Gastrocnemius medialis (tissue), 4 donors: ENCODE data around the gene NKD1.

Experiments
- CTCF ChIP-seq, 5 experiments: fragments of 450-650 bp in 3 of 5; fragments of 200-600 bp in 2 of 5; sonication (generic) in 2 of 5; IDR thresholded peaks in 4 of 5; conservative IDR thresholded peaks in 1 of 5; 1 replicate in 4 of 5; 2 replicates in 1 of 5; pipeline ENCODE4 v1.5.1; 2016 to 2019; ENCODE audit warnings: antibody characterized with exemption in 5 of 5, mild to moderate bottlenecking in 3 of 5, moderate library complexity in 3 of 5
- POLR2A ChIP-seq, 2 donors: fragments of 450-650 bp; IDR thresholded peaks; one replicate each; pipeline ENCODE4 v1.6.1; 2017; ENCODE audit warnings: antibody characterized with exemption in 2 of 2, mild to moderate bottlenecking in 2 of 2, moderate library complexity in 2 of 2

- TF ChIP-seq CTCF (IDR thresholded peaks at IDR 0.05 in 4 of 5, conservative IDR thresholded peaks at IDR 0.05 in 1 of 5) = no peak
- no peak for TF ChIP-seq POLR2A (IDR thresholded peaks at IDR 0.05)
Measured at GRCh38 chr16:50610331-50611262, 62.4 kb downstream of the NKD1 start.
